Fibroblast of lung (primary cell): Measurements from ENCODE around the gene SETBP1. TPM values are rescaled to one million over a fixed set of nuclear protein-coding genes. Genes with fewer than 3 reads are reported as not detected.

Experiments
- DNase-seq, 2 donors: peaks; one replicate each; pipeline versions ENCODE4 v3.0.0 to v3.0.0-alpha.2; 2010; ENCODE audit warnings: low read depth in 2 of 2
- H2AFZ ChIP-seq: 2 replicates; pipeline ENCODE4 v1.5.1; 2012; ENCODE audit warnings: low read length, control low read depth, inconsistent platforms
- H3K27ac ChIP-seq: 2 replicates; pipeline ENCODE4 v1.5.1; 2011; ENCODE audit warnings: low read length, control low read depth; ENCODE audit not compliant: insufficient read depth
- H3K27me3 ChIP-seq: 2 replicates; pipeline ENCODE4 v1.5.1; 2011; ENCODE audit warnings: mild to moderate bottlenecking, low read length; ENCODE audit not compliant: control insufficient read depth, insufficient read depth
- H3K36me3 ChIP-seq: 2 replicates; pipeline ENCODE4 v1.5.1; 2011; ENCODE audit warnings: low read length; ENCODE audit not compliant: control insufficient read depth, insufficient read depth
- H3K4me1 ChIP-seq: 2 replicates; pipeline ENCODE4 v1.5.1; 2011; ENCODE audit warnings: low read length; ENCODE audit not compliant: control insufficient read depth, insufficient read depth; ENCODE audit errors: extremely low read depth
- H3K4me2 ChIP-seq: 2 replicates; pipeline ENCODE4 v1.5.1; 2011; ENCODE audit warnings: low read length, control low read depth; ENCODE audit not compliant: insufficient read depth; ENCODE audit errors: extremely low read depth
- H3K4me3 ChIP-seq, 4 experiments: fragments of 200-600 bp in 1 of 4; sonication (generic) in 1 of 4; replicated peaks in 1 of 4; 2 replicates each; pipeline ENCODE4 v1.5.1; 2011 to 2016; ENCODE audit warnings: low read length in 4 of 4, low read depth in 3 of 4, mild to moderate bottlenecking in 3 of 4, control low read depth in 2 of 4, inconsistent platforms in 1 of 4, mixed read lengths in 1 of 4; ENCODE audit not compliant: insufficient read depth in 1 of 4; ENCODE audit errors: control extremely low read depth in 1 of 4
- H3K79me2 ChIP-seq: 2 replicates; pipeline ENCODE4 v1.5.1; 2012; ENCODE audit warnings: mild to moderate bottlenecking, low read length, inconsistent platforms; ENCODE audit not compliant: control insufficient read depth, insufficient read depth
- H3K9ac ChIP-seq: 2 replicates; pipeline ENCODE4 v1.5.1; 2011; ENCODE audit warnings: mild to moderate bottlenecking, low read length, control low read depth; ENCODE audit not compliant: insufficient read depth
- H3K9me3 ChIP-seq: 2 replicates; pipeline ENCODE4 v1.5.1; 2012; ENCODE audit warnings: low read depth, low read length; ENCODE audit not compliant: control insufficient read depth, insufficient read depth
- H4K20me1 ChIP-seq: 2 replicates; pipeline ENCODE4 v1.5.1; 2011; ENCODE audit warnings: low read length; ENCODE audit not compliant: control insufficient read depth, insufficient read depth; ENCODE audit errors: extremely low read depth
- CTCF ChIP-seq, 2 donors: IDR thresholded peaks in 1 of 2; conservative IDR thresholded peaks in 1 of 2; 1 replicate in 1 of 2; 2 replicates in 1 of 2; pipeline ENCODE4 v1.5.1; 2011 to 2012; ENCODE audit warnings: low read length in 2 of 2, control low read depth in 1 of 2, inconsistent platforms in 1 of 2, low read depth in 1 of 2, mild to moderate bottlenecking in 1 of 2
- EZH2 ChIP-seq: IDR thresholded peaks from 2 replicates; pipeline ENCODE4 v1.5.1; 2012; ENCODE audit warnings: low read length, control low read depth, mild to moderate bottlenecking; ENCODE audit errors: missing control alignments
- polyA plus RNA-seq, 2 donors: library from polyadenylated mRNA; depleted of rRNA in 1 of 2; stranded (reverse) in 1 of 2; unstranded in 1 of 2; fragments of >200 nt; gene quantifications; 2 replicates each; pipeline ENCODE4 v1.2.1, GENCODE V29; 2011 to 2012; ENCODE audit warnings: missing spikeins in 1 of 2
- total RNA-seq: library from RNA; depleted of rRNA; stranded (reverse); fragments of >200 nt; gene quantifications from 2 replicates; pipeline ENCODE4 v1.2.1, GENCODE V29; 2014

The SETBP1 gene
- total and polyA plus RNA-seq, 2 donors (not counting 1 experiment from before 2014, with no cell fraction given) = 4.5 to 5.4 TPM

- H3K9ac ChIP-seq = no peak overlapping the region
- no peaks in the 10 kb centered on the region for H3K9me3 ChIP-seq
- no peak overlapping the region for H3K27ac ChIP-seq
- peak overlapping the region; percentile 62 for H2AFZ ChIP-seq
- H3K4me2 ChIP-seq = peak overlapping the region; percentile 23
- no peaks in the 10 kb centered on the region for H3K36me3 ChIP-seq
- peak; percentile 72 to 90 for DNase-seq
- no peaks in the 10 kb centered on the region for H3K27me3 ChIP-seq
- H4K20me1 ChIP-seq = no peaks in the 10 kb centered on the region
- peaks cover 6% of the 10 kb centered on the region for H3K4me1 ChIP-seq
- H3K79me2 ChIP-seq = no peaks in the 10 kb centered on the region
- no peak overlapping the region for H3K4me3 ChIP-seq
- TF ChIP-seq CTCF (conservative IDR thresholded peaks at IDR 0.05 in 1 of 2, IDR thresholded peaks at IDR 0.05 in 1 of 2; ENCODE audit: low read depth in 1 of 2, low read length in 2 of 2) (peak; percentile 41 to 45), EZH2 (no peak)
Observed at GRCh38 chr18:45014047-45014501, 333.4 kb downstream of the SETBP1 start.

- no peak for TF ChIP-seq EZH2
- no peak for TF ChIP-seq CTCF (conservative IDR thresholded peaks at IDR 0.05 in 1 of 2, IDR thresholded peaks at IDR 0.05 in 1 of 2; ENCODE audit: low read depth in 1 of 2, low read length in 2 of 2)
- no peak overlapping the region for H3K27ac ChIP-seq
- H3K9ac ChIP-seq = no peak overlapping the region
- peak overlapping the region; percentile 86 for H3K4me2 ChIP-seq
- H3K4me1 ChIP-seq = peaks cover 6% of the 10 kb centered on the region
- no peaks in the 10 kb centered on the region for H4K20me1 ChIP-seq
- peak overlapping the region in 2 of 4 experiments; percentile 34 to 43 for H3K4me3 ChIP-seq
- no peaks in the 10 kb centered on the region for H3K36me3 ChIP-seq
- no peaks in the 10 kb centered on the region for H3K9me3 ChIP-seq
- no peaks in the 10 kb centered on the region for H3K27me3 ChIP-seq
- DNase-seq = peak in 1 of 2 donors; percentile 13
- H3K79me2 ChIP-seq = no peaks in the 10 kb centered on the region
- H2AFZ ChIP-seq = no peak overlapping the region
Observed at GRCh38 chr18:45015788-45016128, 335.1 kb downstream of the SETBP1 start.

GRCh38 chr18:45019469-45019868, 338.8 kb downstream of the SETBP1 start:
- Histone ChIP-seq H3K27ac (no peak overlapping the region), H2AFZ (no peak overlapping the region), H3K79me2 (no peaks in the 10 kb centered on the region), H3K9me3 (no peaks in the 10 kb centered on the region), H3K36me3 (no peaks in the 10 kb centered on the region), H4K20me1 (no peaks in the 10 kb centered on the region), H3K4me2 (no peak overlapping the region), H3K4me1 (no peaks in the 10 kb centered on the region), H3K27me3 (no peaks in the 10 kb centered on the region), H3K9ac (no peak overlapping the region), H3K4me3 (no peak overlapping the region)
- no peak for DNase-seq
- TF ChIP-seq CTCF (conservative IDR thresholded peaks at IDR 0.05 in 1 of 2, IDR thresholded peaks at IDR 0.05 in 1 of 2; ENCODE audit: low read depth in 1 of 2, low read length in 2 of 2) (no peak), EZH2 (no peak)
